Retinal pigment epithelial cell (primary cell): Measurements from ENCODE around the gene PHF2.

Source experiments
- DNase-seq: peaks from one replicate; pipeline ENCODE4 v3.0.0-alpha.2; 2010; ENCODE audit warnings: low read depth
- H3K4me3 ChIP-seq: 2 replicates; pipeline ENCODE4 v1.5.1; 2011; ENCODE audit warnings: mild to moderate bottlenecking, low read length, control low read depth, moderate library complexity
- CTCF ChIP-seq: conservative IDR thresholded peaks from 2 replicates; pipeline ENCODE4 v1.5.1; 2011; ENCODE audit warnings: low read depth, low read length, control low read depth, inconsistent platforms

PHF2 gene

DNA sequence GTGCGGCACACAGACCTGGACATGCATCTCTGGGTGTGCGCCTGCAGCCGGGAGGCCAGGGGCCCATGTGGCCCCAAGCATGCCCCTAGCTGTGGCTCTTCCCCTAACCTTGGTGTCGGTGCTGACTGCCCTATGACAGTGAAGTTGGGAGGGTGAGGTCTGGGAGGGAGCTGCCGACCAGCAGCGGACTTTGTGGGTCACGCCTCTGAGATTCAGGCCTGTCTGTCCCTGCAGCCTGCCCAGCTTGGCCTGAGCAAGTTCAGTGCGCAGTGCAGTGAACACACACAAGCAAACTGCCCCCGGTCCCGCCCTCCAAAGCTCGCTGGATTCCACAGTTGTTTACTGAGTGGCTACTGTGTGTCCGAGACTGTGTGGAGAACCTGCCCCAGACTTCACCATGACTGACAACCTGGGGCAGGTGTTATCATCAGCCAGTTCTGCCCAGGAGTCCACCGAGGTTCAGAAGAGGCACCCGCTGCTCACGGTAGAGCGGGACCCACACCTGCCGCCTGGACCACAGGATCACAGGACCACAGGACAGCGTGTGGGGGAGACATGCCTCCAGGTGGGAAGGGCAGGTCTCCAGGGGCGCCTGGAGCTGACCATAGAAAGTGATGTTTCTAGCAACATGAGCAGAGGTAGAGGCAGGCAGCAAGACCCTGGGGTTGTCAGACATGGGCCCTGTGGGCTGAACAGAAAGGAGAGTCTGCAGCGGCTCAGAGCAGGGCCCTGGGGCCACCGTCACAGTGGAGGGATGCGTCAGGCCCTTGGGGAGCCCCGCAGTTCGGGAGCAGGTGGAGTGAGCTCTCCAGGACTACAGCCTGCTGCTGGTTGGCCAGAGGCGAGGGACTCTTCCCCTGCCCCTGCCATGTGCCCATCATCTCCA, 105.1 kb downstream of the PHF2 start:
- H3K4me3 ChIP-seq, result no peak overlapping the region
- no peak for DNase-seq
- no peak for TF ChIP-seq CTCF

- H3K4me3 ChIP-seq, result no peak overlapping the region
- no peak for DNase-seq
- peak; percentile 86 for TF ChIP-seq CTCF
Measured at GRCh38 chr9:93682155-93682968, 106.0 kb downstream of the PHF2 start.

GRCh38 chr9:93683331-93684134, 107.1 kb downstream of the PHF2 start:
- H3K4me3 ChIP-seq, result no peak overlapping the region
- DNase-seq, result no peak
- no peak for TF ChIP-seq CTCF

DNA sequence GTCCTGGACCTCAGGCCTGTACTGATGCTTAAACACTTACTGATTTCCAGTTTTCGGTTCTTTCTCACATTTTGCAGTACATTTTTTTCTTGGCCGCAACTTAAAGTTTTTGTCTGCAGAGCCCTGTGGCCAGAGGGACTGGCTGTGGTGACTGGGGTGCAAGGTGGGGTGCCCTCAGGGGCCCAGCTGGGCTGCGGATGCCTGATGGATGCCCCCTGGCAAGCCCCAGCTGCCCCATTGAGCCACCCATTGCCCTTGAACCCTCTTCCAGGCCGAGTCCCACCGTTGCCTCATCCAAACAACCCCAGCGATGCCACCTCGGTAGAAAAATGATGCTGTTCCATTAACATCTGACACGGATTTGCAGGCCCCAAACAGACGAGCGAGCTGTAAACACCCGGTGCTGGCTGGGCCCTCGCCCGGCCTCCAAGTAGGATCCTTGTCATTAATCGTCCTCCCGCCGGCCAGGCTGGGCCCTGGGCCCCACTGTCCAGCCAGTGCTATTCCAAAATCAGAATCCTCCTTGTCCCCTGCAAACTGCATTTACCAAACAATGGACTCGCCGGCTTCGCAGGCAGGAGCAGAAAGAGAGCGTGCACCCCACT, 107.9 kb downstream of the PHF2 start:
- H3K4me3 ChIP-seq, result no peak overlapping the region
- DNase-seq, result no peak
- no peak for TF ChIP-seq CTCF

- TF ChIP-seq CTCF, result peak; percentile 29
- H3K4me3 ChIP-seq, result no peak overlapping the region
- DNase-seq, result no peak
Measured at GRCh38 chr9:93684806-93685543, 108.6 kb downstream of the PHF2 start.
